Limb (tissue), 2 donors: Measurements from ENCODE around the gene KCNK18.

ENCODE experiments used
- DNase-seq, 2 donors: peaks; one replicate each; pipeline ENCODE4 v3.0.0-alpha.2; 2016; ENCODE audit errors: extremely low spot score in 2 of 2

Gene KCNK18

DNA sequence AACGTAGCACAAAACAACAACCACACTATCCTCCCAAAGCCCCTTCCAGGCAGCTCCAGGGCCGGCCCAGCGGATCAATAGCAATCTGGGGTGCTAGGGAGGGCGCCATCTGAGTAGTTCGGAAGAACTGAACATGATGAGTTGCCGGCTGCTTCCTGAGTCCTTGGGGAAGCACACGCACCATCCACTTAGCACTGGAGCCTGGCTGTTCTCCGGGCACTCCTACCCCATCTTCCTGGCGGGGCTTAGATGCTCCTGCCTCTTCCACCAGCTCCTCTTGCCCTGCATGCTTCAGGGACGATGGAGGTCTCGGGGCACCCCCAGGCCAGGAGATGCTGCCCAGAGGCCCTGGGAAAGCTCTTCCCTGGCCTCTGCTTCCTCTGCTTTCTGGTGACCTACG, at the start of gene KCNK18:
Gene KCNK18, plus strand, starts transcription at position 301 of the 400 bp plus-strand sequence. Its CDS starts 0 bp downstream, at position 301.
- DNase-seq: no peak

- no peak for DNase-seq
Measured at GRCh38 chr10:117148284-117148683, 49.0 kb upstream of the KCNK18 start.

DNA sequence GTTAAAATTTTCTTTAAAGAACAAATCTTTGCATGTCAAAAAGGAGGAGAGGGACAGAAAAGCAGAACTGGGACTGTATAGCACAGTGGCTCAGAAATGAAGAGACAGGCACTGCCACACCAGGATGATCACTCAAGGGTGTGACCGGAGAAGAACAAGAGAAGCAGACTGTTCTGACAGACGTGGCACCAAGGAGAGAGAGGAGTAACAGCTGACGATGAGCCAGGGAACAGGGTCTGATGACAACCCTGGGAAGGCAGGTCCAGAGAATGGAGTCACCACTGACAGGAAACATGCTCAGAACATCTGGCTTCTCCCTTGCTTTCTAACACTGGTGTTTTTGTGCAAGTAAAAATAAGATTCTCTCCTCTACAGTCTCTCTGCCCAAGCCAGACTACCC, 44.6 kb upstream of the KCNK18 start:
- DNase-seq: no peak

- no peak for DNase-seq
Measured at GRCh38 chr10:117158297-117158696, 39.0 kb upstream of the KCNK18 start.

GRCh38 chr10:117159390-117159789, 37.9 kb upstream of the KCNK18 start:
- no peak for DNase-seq

DNA sequence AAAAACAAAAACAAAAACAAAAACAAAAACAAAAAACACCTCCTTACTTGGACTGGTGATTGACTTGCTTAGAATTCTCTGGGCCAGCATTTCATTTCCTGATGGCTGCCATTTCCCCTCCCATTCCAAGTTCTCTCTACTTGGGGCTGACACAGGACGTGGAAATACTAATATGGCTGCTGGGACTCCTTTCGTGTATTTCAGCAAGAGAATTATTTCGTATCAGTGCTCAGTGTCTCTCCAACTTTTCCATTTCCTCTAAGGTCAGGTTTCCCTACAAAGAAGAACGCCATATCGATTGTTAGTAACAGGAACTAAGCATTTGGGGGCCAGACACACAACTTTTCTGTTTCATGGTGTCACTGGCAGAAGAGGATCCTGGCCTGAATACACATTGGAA, 36.7 kb upstream of the KCNK18 start:
- DNase-seq: no peak

- no peak for DNase-seq
Measured at GRCh38 chr10:117161386-117162033, 35.8 kb upstream of the KCNK18 start.

GRCh38 chr10:117162093-117163060, 34.9 kb upstream of the KCNK18 start:
- no peak for DNase-seq

GRCh38 chr10:117163061-117163953, 34.0 kb upstream of the KCNK18 start:
- peak in 1 of 2 donors; percentile 60 for DNase-seq

DNA sequence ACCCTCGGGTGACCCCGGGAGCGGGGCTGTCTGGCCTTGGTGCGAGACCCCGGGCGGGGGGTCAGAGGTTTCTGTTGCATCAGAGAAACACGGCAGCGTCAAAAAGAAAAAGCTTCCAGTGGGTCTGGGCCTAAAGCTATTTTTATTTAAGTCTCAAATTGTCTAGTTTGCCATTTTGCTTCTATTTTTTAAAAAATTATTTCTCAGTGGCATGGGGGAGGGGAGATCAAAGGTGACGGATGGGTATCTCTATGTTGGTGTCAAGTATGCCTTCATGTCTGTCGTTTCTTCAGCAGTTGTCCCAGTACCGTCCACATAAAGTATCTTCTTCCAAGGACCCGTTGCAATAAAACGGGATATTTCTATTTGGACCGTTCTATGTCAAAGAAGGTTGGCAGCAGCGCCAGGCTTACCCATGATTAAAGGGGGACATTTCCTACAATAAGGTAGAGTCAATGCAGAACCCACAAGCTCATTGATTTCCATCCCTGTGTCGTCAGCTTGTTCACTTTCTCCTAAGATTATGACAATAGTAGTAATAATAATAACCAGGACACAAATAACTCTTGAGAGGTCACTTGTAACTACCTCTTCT, 33.2 kb upstream of the KCNK18 start:
- DNase-seq: no peak

DNA sequence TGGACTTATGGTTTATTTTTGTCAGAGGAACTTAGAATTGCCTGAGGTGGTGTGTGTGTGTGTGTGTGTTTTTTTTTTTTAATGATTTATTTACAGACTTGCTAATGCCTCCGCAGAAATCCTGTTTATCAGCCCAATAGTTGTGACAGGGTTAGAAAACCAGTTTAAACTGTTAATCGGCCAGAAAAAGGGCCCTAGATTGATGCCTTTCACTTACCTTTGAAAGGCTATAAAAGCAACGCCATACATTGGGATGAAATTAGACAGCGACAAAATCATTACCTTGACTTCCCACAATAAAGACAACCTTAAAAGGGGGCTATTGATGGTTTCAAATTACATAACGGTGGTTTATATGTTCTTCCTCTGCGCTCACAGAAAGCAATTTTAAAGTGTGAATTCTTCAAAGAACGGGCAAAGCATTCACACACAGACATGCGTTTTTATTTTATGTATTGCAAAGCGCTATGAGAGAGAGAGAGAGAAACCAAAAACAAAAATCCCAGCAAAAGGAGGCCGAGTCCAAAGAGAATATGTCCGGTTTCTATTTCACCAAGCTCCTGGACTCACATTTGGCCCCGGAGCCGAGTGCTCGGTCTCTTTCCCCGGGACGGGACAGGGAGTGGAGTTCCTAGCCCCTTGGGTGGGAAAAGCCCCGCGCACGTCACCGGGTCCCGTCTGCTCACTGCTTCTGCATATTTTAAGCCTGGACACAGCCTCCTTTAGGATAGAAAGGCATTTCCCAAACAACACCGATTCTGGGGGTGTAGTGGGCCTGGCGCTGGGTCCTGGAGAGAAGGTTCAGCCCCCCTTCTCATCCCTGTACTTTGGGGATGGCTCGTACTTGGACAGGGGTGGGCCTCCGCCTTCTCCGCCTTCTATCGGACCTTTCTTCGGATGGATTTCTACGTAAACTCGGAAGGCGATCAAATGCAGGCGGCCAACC, 32.4 kb upstream of the KCNK18 start:
- peak in 1 of 2 donors; percentile 59 for DNase-seq

- DNase-seq: peak in 1 of 2 donors; percentile 74
Measured at GRCh38 chr10:117165538-117166417, 31.5 kb upstream of the KCNK18 start.

GRCh38 chr10:117166418-117167345, 30.6 kb upstream of the KCNK18 start:
- no peak for DNase-seq

GRCh38 chr10:117167346-117167788, 29.9 kb upstream of the KCNK18 start:
- no peak for DNase-seq

- peak; percentile 42 to 85 for DNase-seq
Measured at GRCh38 chr10:117167789-117168674, 29.3 kb upstream of the KCNK18 start.

DNA sequence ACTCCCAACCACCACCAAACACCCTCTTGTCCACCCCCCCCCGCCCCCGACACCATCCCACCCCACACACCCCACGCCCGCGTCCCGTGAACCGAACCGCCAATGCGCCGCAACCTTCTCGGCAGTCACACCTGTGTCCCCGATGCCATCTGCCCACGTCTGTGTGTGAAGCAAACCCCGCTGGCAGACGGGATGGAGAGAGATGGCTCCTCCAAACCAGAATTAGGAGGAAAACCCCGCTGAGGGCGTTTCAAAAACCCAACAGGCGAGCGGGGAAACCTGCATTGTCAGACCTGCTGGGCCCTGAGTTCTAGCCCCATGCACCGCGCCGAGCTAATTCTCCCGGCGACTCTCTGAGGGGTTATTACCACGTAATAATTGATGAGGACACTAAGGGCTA, 28.6 kb upstream of the KCNK18 start:
- DNase-seq: no peak

- no peak for DNase-seq
Measured at GRCh38 chr10:117169480-117169879, 27.8 kb upstream of the KCNK18 start.
